Liver (tissue), 3 donors: Measurements from ENCODE around the gene MLLT6.
A peak's percentile ranks its signal among the peaks of the same experiment; 100 is the strongest.

Experiments used
- CTCF ChIP-seq: fragments of 150-350 bp; IDR thresholded peaks from 2 replicates; pipeline ENCODE4 v1.5.1; 2017; ENCODE audit warnings: improper control_type of control experiment, low read depth, low read length; ENCODE audit not compliant: missing input control
- EGR1 ChIP-seq, 2 donors: IDR thresholded peaks; 2 replicates each; pipeline ENCODE4 v1.6.1; 2016 to 2018; ENCODE audit warnings: antibody characterized with exemption in 2 of 2, low read depth in 2 of 2
- FOXA1 ChIP-seq: IDR thresholded peaks from 2 replicates; pipeline ENCODE4 v1.6.1; 2016; ENCODE audit warnings: antibody characterized with exemption
- GABPA ChIP-seq, 2 donors: IDR thresholded peaks in 1 of 2; conservative IDR thresholded peaks in 1 of 2; 2 replicates each; pipeline ENCODE4 v1.6.1; 2016; ENCODE audit warnings: antibody characterized with exemption in 2 of 2, mild to moderate bottlenecking in 1 of 2, moderate library complexity in 1 of 2
- JUND ChIP-seq, 2 donors: IDR thresholded peaks; 2 replicates each; pipeline ENCODE4 v1.6.1; 2016; ENCODE audit warnings: antibody characterized with exemption in 2 of 2
- MAX ChIP-seq: IDR thresholded peaks from 2 replicates; pipeline ENCODE4 v1.6.1; 2016; ENCODE audit warnings: antibody characterized with exemption
- RAD21 ChIP-seq, 2 donors: IDR thresholded peaks; 2 replicates each; pipeline ENCODE4 v1.6.1; 2016; ENCODE audit warnings: antibody characterized with exemption in 2 of 2, mild to moderate bottlenecking in 2 of 2
- RXRA ChIP-seq, 2 donors: IDR thresholded peaks; 2 replicates each; pipeline ENCODE4 v1.6.1; 2017 to 2018; ENCODE audit warnings: antibody characterized with exemption in 2 of 2, mild to moderate bottlenecking in 1 of 2
- YY1 ChIP-seq: IDR thresholded peaks from 2 replicates; pipeline ENCODE4 v1.6.1; 2016; ENCODE audit warnings: antibody characterized with exemption, mild to moderate bottlenecking
- ZBTB33 ChIP-seq: IDR thresholded peaks from 2 replicates; pipeline ENCODE4 v1.6.1; 2016; ENCODE audit warnings: antibody characterized with exemption
- donor health status: healthy.
- donor health status: healthy.

GRCh38 chr17:38751808-38752307 is 46.8 kb downstream of the MLLT6 start:
- peak; percentile 88 for TF ChIP-seq YY1
- TF ChIP-seq MAX = no peak
- no peak for TF ChIP-seq EGR1 (IDR thresholded peaks at IDR 0.05; ENCODE audit: low read depth in 2 of 2)
- no peak for TF ChIP-seq JUND (IDR thresholded peaks at IDR 0.05)
- TF ChIP-seq CTCF = no peak
- no peak for TF ChIP-seq RXRA (IDR thresholded peaks at IDR 0.05)
- no peak for TF ChIP-seq GABPA (IDR thresholded peaks at IDR 0.05 in 1 of 2, conservative IDR thresholded peaks at IDR 0.05 in 1 of 2)
- no peak for TF ChIP-seq RAD21 (IDR thresholded peaks at IDR 0.05)
- TF ChIP-seq FOXA1 = no peak
- no peak for TF ChIP-seq ZBTB33
